Measurements from ENCODE around the gene RAB30. TPM values are rescaled to one million over a fixed set of nuclear protein-coding genes. Genes with fewer than 3 reads are reported as not detected.
"Not testable (repeated sequence)": the region's sequence is repeated elsewhere in the genome, so short reads cannot be mapped to it uniquely, and the experiment has no call there.

The RAB30 gene
- total RNA-seq, 2 donors from 2014 or later: 15.3 to 19.0 TPM

GRCh38 chr11:82955736-82956453 is 115.8 kb downstream of the RAB30 start:
- Mint-ChIP-seq H3K27ac (peak overlapping the region; percentile 3), H3K4me3 (peak overlapping the region; percentile 8 to 16), H3K36me3 (ENCODE audit: insufficient read depth in 2 of 2) (peaks cover 20 to 37% of the 10 kb centered on the region in 2 donors), H3K9me3 (peaks cover 17 to 23% of the 10 kb centered on the region in 2 donors), H3K4me1 (ENCODE audit: low read depth) (peaks cover 53% of the 10 kb centered on the region)
- ATAC-seq (replicated peaks in 1 of 2) (peak; percentile 33 to 53), DNase-seq (peak; percentile 67 to 71)
- not testable (repeated sequence) for H3K27me3 Mint-ChIP-seq (ENCODE audit: low read depth)

DNA sequence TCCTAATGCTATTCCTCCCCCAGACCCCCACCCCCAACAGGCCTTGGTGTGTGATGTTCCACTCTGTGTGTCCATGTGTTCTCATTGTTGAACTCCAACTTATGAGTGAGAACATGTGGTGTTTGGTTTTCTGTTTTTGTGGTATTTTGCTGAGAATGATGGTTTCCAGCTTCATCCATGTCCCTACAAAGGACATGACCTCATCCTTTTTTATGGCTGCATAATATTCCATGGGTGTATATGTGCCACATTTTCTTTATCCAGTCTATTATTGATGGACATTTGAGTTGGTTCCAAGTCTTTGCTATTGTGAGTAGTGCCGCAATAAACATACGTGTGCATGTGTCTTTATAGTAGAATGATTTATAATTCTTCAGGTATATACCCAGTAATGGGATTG is 121.2 kb downstream of the RAB30 start:
- Mint-ChIP-seq H3K36me3 (ENCODE audit: insufficient read depth in 2 of 2) (peaks cover 17 to 26% of the 10 kb centered on the region in 2 donors), H3K9me3 (peaks cover 15 to 19% of the 10 kb centered on the region in 2 donors)
- H3K27me3 Mint-ChIP-seq (ENCODE audit: low read depth); H3K27ac Mint-ChIP-seq; H3K4me3 Mint-ChIP-seq; DNase-seq; ATAC-seq (replicated peaks in 1 of 2); H3K4me1 Mint-ChIP-seq (ENCODE audit: low read depth): not testable (repeated sequence)

DNA sequence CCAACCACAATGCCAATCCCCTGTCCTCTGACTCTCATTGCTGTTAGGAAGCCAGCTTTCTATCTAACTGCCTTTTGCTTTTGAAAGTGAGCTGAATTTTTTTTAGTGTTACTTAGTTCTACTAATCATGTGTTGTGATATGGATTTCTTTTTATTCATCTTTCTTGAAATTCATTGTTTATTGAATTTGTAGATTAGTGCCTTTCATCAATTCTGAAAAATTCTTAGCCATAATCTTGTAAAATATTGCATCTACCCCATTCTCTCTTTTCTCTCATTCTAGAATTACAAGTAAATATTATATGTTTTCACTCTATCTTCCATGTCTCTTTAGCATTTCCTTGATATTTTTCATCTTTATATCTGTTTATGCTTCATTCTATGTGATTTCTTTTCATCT is 122.3 kb downstream of the RAB30 start:
- H3K36me3 Mint-ChIP-seq (ENCODE audit: insufficient read depth in 2 of 2): peaks cover 9 to 21% of the 10 kb centered on the region in 2 donors

DNA sequence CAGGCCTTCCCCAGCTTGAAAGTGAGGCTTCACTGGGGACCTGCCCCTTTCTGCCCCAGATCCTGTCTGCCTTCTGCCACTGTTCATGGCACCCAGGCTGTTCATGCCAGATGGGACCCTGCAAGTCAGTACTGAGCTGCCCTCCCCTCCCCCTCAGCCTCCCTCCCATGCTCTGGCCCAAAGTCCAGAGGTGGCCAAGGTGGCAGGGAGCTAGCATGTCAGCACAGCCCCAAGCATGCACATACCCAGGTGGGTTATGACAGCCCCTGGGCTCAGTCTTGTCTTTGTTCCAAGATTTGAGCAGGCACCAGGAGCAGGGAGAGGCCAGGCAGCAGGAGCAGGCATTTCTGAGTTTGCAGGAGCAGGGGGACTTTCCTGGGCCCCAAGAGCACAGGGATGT is 126.0 kb downstream of the RAB30 start:
- ATAC-seq (replicated peaks in 1 of 2): no peak
- H3K9me3 Mint-ChIP-seq: peaks cover 2 to 6% of the 10 kb centered on the region in 2 donors
- H3K4me1 Mint-ChIP-seq (ENCODE audit: low read depth): peaks cover 10% of the 10 kb centered on the region
- H3K27ac Mint-ChIP-seq: no peak overlapping the region
- DNase-seq: no peak
- no peak overlapping the region for H3K4me3 Mint-ChIP-seq
- H3K27me3 Mint-ChIP-seq (ENCODE audit: low read depth): no peaks in the 10 kb centered on the region
- H3K36me3 Mint-ChIP-seq (ENCODE audit: insufficient read depth in 2 of 2): peaks cover 4 to 11% of the 10 kb centered on the region in 2 donors

More for the DNA sequence above, 122.3 kb downstream of the RAB30 start:
- DNase-seq (no peak), ATAC-seq (replicated peaks in 1 of 2) (no peak)
- peaks cover 14 to 15% of the 10 kb centered on the region in 2 donors for H3K9me3 Mint-ChIP-seq
- peaks cover 10% of the 10 kb centered on the region for H3K4me1 Mint-ChIP-seq (ENCODE audit: low read depth)
- H3K4me3 Mint-ChIP-seq: no peak overlapping the region
- no peaks in the 10 kb centered on the region for H3K27me3 Mint-ChIP-seq (ENCODE audit: low read depth)
- H3K27ac Mint-ChIP-seq: no peak overlapping the region

- not testable (repeated sequence) for H3K4me1 Mint-ChIP-seq (ENCODE audit: low read depth); H3K9me3 Mint-ChIP-seq; ATAC-seq (replicated peaks in 1 of 2); H3K4me3 Mint-ChIP-seq; DNase-seq; H3K27ac Mint-ChIP-seq; H3K27me3 Mint-ChIP-seq (ENCODE audit: low read depth)
- H3K36me3 Mint-ChIP-seq (ENCODE audit: insufficient read depth in 2 of 2): peaks cover 5 to 11% of the 10 kb centered on the region in 2 donors
Measured at GRCh38 chr11:82945041-82945440, 126.7 kb downstream of the RAB30 start.

- Mint-ChIP-seq H3K4me3 (no peak overlapping the region), H3K9me3 (peaks cover 3 to 7% of the 10 kb centered on the region in 2 donors), H3K27me3 (ENCODE audit: low read depth) (no peaks in the 10 kb centered on the region), H3K36me3 (ENCODE audit: insufficient read depth in 2 of 2) (peaks cover 3 to 14% of the 10 kb centered on the region in 2 donors), H3K4me1 (ENCODE audit: low read depth) (peaks cover 10% of the 10 kb centered on the region), H3K27ac (no peak overlapping the region)
- ATAC-seq (replicated peaks in 1 of 2): no peak
- DNase-seq: no peak
Measured at GRCh38 chr11:82944198-82944597, 127.5 kb downstream of the RAB30 start.

DNA sequence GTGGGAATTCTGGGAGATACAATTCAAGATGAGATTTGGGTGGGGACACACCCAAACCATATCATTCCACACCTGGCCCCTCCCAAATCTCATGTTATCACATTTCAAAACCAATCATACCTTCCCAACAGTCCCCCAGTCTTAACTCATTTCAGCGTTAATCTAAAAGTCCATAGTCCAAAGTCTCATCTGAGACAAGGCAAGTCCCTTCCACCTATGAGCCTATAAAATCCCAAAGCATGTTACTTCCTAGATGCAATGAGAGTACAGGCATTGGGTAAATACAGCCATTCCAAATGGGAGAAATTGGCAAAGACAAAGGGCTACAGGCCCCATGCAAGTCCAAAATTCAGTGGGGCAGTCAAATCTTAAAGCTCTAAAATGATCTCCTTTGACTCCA is 128.3 kb downstream of the RAB30 start:
- H3K4me3 Mint-ChIP-seq; DNase-seq; H3K4me1 Mint-ChIP-seq (ENCODE audit: low read depth); H3K9me3 Mint-ChIP-seq; ATAC-seq (replicated peaks in 1 of 2); H3K27me3 Mint-ChIP-seq (ENCODE audit: low read depth); H3K27ac Mint-ChIP-seq: not testable (repeated sequence)
- H3K36me3 Mint-ChIP-seq (ENCODE audit: insufficient read depth in 2 of 2): peaks cover 3 to 14% of the 10 kb centered on the region in 2 donors

DNA sequence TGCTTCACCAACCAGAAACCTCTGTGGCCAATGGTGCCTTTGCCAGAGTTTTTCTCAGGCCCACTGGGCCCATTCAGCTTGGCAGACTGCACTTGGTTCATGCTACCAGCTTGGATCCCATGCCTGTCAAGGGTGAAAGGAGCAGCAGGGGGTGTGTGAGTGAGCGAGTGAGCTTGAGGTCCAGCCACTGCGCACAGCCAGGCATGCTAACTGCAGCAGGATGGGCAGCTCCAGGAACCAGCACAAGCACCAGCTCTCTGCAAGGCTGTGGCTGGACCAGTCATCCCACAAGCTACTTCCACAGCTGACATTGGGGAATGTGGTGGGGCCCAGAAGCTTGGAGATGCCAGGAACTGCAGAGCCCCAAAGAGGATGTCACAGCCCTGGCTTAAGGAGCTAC is 129.3 kb downstream of the RAB30 start:
- Mint-ChIP-seq H3K4me3 (no peak overlapping the region), H3K4me1 (ENCODE audit: low read depth) (peaks cover 10% of the 10 kb centered on the region), H3K27me3 (ENCODE audit: low read depth) (no peaks in the 10 kb centered on the region), H3K9me3 (peaks cover 3 to 5% of the 10 kb centered on the region in 2 donors), H3K27ac (no peak overlapping the region), H3K36me3 (ENCODE audit: insufficient read depth in 2 of 2) (peaks cover 3 to 14% of the 10 kb centered on the region in 2 donors)
- ATAC-seq (replicated peaks in 1 of 2): no peak
- DNase-seq: no peak

GRCh38 chr11:82939456-82939855 is 132.2 kb downstream of the RAB30 start:
- Mint-ChIP-seq H3K27me3 (ENCODE audit: low read depth) (no peaks in the 10 kb centered on the region), H3K4me3 (no peak overlapping the region), H3K4me1 (ENCODE audit: low read depth) (no peaks in the 10 kb centered on the region), H3K9me3 (peaks cover 3% of the 10 kb centered on the region in 2 donors), H3K27ac (no peak overlapping the region), H3K36me3 (ENCODE audit: insufficient read depth in 2 of 2) (peaks cover 3 to 14% of the 10 kb centered on the region in 2 donors)
- ATAC-seq (replicated peaks in 1 of 2) (no peak), DNase-seq (no peak)

GRCh38 chr11:82937554-82937953 is 134.1 kb downstream of the RAB30 start:
- H3K4me3 Mint-ChIP-seq: no peak overlapping the region
- ATAC-seq (replicated peaks in 1 of 2) (no peak), DNase-seq (no peak)
- H3K4me1 Mint-ChIP-seq (ENCODE audit: low read depth): peaks cover 3% of the 10 kb centered on the region
- no peak overlapping the region for H3K27ac Mint-ChIP-seq
- H3K36me3 Mint-ChIP-seq (ENCODE audit: insufficient read depth in 2 of 2): peaks cover 4 to 27% of the 10 kb centered on the region in 2 donors
- no peaks in the 10 kb centered on the region for H3K27me3 Mint-ChIP-seq (ENCODE audit: low read depth)
- peaks cover 3% of the 10 kb centered on the region in 2 donors for H3K9me3 Mint-ChIP-seq

DNA sequence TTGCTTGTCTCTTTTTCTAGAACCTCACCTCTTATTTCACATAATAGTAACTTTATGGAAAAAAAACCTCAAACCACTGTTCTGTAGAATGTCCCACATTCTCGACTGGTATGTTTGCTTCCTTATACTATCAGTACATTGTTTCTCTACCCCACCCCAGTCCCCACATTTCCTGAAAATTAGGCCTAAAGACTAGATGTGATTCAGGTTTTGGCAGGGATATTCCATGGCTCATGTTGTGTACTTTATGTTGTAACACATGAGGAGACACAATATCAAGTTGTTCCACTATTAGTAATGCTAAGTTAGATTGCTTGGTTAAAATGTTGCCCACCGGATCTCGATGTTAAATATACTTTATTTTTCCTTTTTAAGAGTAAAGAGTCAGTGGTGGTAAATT is 135.4 kb downstream of the RAB30 start:
- Mint-ChIP-seq H3K27me3 (ENCODE audit: low read depth) (no peaks in the 10 kb centered on the region), H3K36me3 (ENCODE audit: insufficient read depth in 2 of 2) (peaks cover 6 to 35% of the 10 kb centered on the region in 2 donors), H3K4me3 (no peak overlapping the region), H3K9me3 (peaks cover 3% of the 10 kb centered on the region in 2 donors), H3K27ac (no peak overlapping the region), H3K4me1 (ENCODE audit: low read depth) (peaks cover 16% of the 10 kb centered on the region)
- DNase-seq (no peak), ATAC-seq (replicated peaks in 1 of 2) (no peak)

DNA sequence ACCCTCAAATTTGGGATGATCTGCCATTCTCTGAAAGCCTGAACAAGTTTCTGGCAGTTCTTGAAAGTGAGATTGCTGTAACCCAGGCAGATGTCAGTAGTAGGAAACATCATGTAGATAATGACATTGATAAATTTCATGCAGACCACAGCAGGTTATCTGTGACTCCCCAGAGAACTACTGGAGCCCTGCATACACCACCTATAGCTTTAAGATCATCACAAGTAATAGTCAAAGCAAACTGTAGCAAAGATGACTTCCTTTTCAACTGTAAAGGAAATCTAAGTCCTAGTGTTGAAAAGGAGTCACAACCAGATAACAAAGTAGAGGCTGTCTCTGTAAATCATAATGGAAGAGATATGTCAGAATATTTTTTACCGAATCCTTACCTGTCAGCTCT is 139.1 kb downstream of the RAB30 start:
- ATAC-seq (replicated peaks in 1 of 2): no peak
- Mint-ChIP-seq H3K27ac (no peak overlapping the region), H3K27me3 (ENCODE audit: low read depth) (no peaks in the 10 kb centered on the region), H3K9me3 (no peaks in the 10 kb centered on the region), H3K4me1 (ENCODE audit: low read depth) (peaks cover 18% of the 10 kb centered on the region), H3K36me3 (ENCODE audit: insufficient read depth in 2 of 2) (peaks cover 4 to 32% of the 10 kb centered on the region in 2 donors), H3K4me3 (no peak overlapping the region)
- no peak for DNase-seq

DNA sequence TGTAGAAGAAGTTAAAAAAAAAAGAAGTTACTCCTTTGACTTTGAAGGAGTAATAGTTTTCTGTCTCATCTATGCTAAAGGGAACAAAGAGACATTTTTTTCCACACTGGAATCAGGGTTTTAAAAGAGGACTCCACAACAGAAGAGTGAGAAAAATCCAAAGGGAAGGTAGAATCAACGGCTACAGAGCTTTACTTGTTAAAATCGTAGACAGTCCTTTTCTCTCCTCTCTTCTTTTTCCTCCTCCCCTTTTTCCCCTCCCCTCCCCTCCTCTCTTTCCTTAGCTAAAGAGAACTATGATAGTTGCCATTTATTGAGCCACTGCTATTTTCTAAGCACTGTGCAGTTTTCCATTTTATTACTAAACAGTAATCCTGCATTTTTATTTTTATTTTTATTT is 141.0 kb downstream of the RAB30 start:
- Mint-ChIP-seq H3K9me3 (no peaks in the 10 kb centered on the region), H3K27me3 (ENCODE audit: low read depth) (no peaks in the 10 kb centered on the region), H3K27ac (no peak overlapping the region), H3K4me1 (ENCODE audit: low read depth) (peaks cover 24% of the 10 kb centered on the region), H3K4me3 (no peak overlapping the region), H3K36me3 (ENCODE audit: insufficient read depth in 2 of 2) (peaks cover 4 to 34% of the 10 kb centered on the region in 2 donors)
- no peak for DNase-seq
- no peak for ATAC-seq (replicated peaks in 1 of 2)

- ATAC-seq (replicated peaks in 1 of 2): no peak
- peaks cover 24% of the 10 kb centered on the region for H3K4me1 Mint-ChIP-seq (ENCODE audit: low read depth)
- no peak for DNase-seq
- H3K4me3 Mint-ChIP-seq: no peak overlapping the region
- no peaks in the 10 kb centered on the region for H3K9me3 Mint-ChIP-seq
- peaks cover 4 to 34% of the 10 kb centered on the region in 2 donors for H3K36me3 Mint-ChIP-seq (ENCODE audit: insufficient read depth in 2 of 2)
- H3K27me3 Mint-ChIP-seq (ENCODE audit: low read depth): no peaks in the 10 kb centered on the region
- no peak overlapping the region for H3K27ac Mint-ChIP-seq
Measured at GRCh38 chr11:82930229-82930628, 141.5 kb downstream of the RAB30 start.
